ENCODE measurements around the gene LY6G6D. TPM values are rescaled to one million over a fixed set of nuclear protein-coding genes. Genes with fewer than 3 reads are reported as not detected.

Gene LY6G6D
- total and polyA plus RNA-seq, 2 donors (not counting 1 experiment from before 2014, with no cell fraction given) = not detected

DNA sequence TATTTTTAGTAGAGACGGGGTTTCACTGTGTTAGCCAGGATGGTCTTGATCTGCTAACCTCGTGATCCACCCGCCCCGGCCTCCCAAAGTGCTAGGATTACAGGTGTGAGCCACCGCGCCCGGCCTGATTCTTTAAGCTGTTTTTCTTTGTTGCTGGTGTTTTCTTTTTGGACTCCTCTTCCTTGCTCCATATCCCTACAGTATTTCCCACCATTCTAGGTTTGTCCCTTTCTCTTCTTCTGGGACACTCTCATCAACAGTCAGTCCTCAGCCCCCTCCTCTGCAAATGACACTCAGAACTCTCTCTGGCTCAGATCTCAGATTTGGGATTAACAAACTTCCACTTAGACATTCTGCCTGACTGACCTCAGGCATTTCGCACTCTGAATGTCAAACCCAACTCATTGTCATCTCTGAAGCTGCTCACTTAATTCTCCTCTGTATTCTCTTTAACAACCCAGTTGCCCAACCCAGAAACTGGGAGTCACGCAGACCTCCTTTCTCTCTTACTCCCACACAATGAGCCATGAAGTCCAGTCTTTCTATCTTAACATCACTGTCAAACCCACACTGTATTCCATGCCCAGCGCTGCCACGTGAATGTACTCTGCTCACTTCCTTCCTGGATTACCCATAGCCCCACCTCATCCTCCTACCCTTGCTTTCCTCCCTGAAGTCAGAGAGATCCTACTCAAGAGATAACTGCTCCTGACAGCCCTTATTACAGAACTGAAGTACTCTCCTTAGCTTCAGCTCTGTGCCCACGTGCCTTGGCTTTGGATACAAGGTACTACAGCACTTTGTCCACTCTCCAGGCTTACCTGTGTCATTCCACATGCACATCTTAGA lies 10.6 kb downstream of the LY6G6D start:
- TF ChIP-seq, protein P1, sequence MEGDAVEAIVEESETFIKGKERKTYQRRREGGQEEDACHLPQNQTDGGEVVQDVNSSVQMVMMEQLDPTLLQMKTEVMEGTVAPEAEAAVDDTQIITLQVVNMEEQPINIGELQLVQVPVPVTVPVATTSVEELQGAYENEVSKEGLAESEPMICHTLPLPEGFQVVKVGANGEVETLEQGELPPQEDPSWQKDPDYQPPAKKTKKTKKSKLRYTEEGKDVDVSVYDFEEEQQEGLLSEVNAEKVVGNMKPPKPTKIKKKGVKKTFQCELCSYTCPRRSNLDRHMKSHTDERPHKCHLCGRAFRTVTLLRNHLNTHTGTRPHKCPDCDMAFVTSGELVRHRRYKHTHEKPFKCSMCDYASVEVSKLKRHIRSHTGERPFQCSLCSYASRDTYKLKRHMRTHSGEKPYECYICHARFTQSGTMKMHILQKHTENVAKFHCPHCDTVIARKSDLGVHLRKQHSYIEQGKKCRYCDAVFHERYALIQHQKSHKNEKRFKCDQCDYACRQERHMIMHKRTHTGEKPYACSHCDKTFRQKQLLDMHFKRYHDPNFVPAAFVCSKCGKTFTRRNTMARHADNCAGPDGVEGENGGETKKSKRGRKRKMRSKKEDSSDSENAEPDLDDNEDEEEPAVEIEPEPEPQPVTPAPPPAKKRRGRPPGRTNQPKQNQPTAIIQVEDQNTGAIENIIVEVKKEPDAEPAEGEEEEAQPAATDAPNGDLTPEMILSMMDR (conservative IDR thresholded peaks at IDR 0.05 in 1 of 2, IDR thresholded peaks at IDR 0.05 in 1 of 2; ENCODE audit: low read depth in 1 of 2, low read length in 2 of 2) = no peak
- TF ChIP-seq EZH2 (IDR thresholded peaks at IDR 0.05; ENCODE audit: low read length, missing control alignments) = no peak

DNA sequence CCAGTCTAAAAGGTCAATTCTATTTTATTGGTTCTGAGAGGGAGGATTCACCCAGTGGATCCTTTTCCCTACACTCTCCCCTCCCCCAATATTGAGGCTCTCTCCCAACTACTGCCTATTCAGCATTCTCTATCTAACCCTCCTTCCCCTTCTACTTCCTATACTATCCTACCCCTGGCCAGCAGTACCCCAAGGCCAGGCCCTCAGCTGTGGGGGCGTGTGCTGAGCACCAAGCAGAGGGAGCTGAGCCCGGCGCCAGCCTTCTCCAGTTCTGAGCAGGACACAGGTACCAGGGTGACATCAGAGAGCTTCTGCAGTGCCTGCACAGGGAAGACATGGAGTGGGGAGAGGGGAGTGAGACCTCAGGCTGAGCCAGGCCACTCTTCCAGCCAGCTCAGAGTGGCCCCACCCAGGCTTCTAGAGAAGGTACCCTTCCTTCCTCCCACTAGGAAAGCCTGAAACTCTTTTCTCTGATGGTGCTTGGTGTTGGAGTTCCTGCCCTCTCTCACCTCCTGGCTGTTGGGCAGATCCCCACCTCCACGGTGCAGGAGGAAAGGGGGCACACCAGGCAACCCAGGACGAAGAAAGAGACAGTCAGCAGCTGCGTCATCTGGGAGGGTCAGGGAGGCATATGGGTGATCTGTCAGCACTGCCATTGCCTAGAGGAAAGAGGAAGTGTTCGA lies 12.0 kb downstream of the LY6G6D start:
- no peak overlapping the region for H3K9ac ChIP-seq (ENCODE audit: insufficient read depth, low read length)
- H3K9me3 ChIP-seq (ENCODE audit: control insufficient read depth, insufficient read depth, low read depth, low read length) = no peaks in the 10 kb centered on the region
- TF ChIP-seq EZH2 (IDR thresholded peaks at IDR 0.05; ENCODE audit: low read length, missing control alignments) = no peak
- TF ChIP-seq, protein P1 (conservative IDR thresholded peaks at IDR 0.05 in 1 of 2, IDR thresholded peaks at IDR 0.05 in 1 of 2; ENCODE audit: low read depth in 1 of 2, low read length in 2 of 2) = no peak
- H3K4me2 ChIP-seq (ENCODE audit: extremely low read depth, insufficient read depth, low read length) = no peak overlapping the region
- no peak overlapping the region for H3K4me3 ChIP-seq (replicated peaks in 1 of 4; ENCODE audit: control extremely low read depth in 1 of 4, insufficient read depth in 1 of 4, low read depth in 3 of 4, low read length in 4 of 4)
- H3K36me3 ChIP-seq (ENCODE audit: control insufficient read depth, insufficient read depth, low read length) = peaks cover 22% of the 10 kb centered on the region
- H2AFZ ChIP-seq (ENCODE audit: low read length) = no peak overlapping the region
- no peak for DNase-seq (ENCODE audit: low read depth in 2 of 2)
- H4K20me1 ChIP-seq (ENCODE audit: control insufficient read depth, extremely low read depth, insufficient read depth, low read length) = no peaks in the 10 kb centered on the region
- no peaks in the 10 kb centered on the region for H3K27me3 ChIP-seq (ENCODE audit: control insufficient read depth, insufficient read depth, low read length)
- H3K4me1 ChIP-seq (ENCODE audit: control insufficient read depth, extremely low read depth, insufficient read depth, low read length) = peaks cover 9% of the 10 kb centered on the region
- H3K27ac ChIP-seq (ENCODE audit: insufficient read depth, low read length) = no peak overlapping the region
- H3K79me2 ChIP-seq (ENCODE audit: control insufficient read depth, insufficient read depth, low read length) = peaks cover 9% of the 10 kb centered on the region

More for the DNA sequence above, 10.6 kb downstream of the LY6G6D start:
- Histone ChIP-seq H3K36me3 (ENCODE audit: control insufficient read depth, insufficient read depth, low read length) (peaks cover 13% of the 10 kb centered on the region), H4K20me1 (ENCODE audit: control insufficient read depth, extremely low read depth, insufficient read depth, low read length) (no peaks in the 10 kb centered on the region), H3K4me3 (replicated peaks in 1 of 4; ENCODE audit: control extremely low read depth in 1 of 4, insufficient read depth in 1 of 4, low read depth in 3 of 4, low read length in 4 of 4) (no peak overlapping the region), H2AFZ (ENCODE audit: low read length) (no peak overlapping the region), H3K9ac (ENCODE audit: insufficient read depth, low read length) (no peak overlapping the region), H3K27ac (ENCODE audit: insufficient read depth, low read length) (no peak overlapping the region), H3K79me2 (ENCODE audit: control insufficient read depth, insufficient read depth, low read length) (peaks cover 6% of the 10 kb centered on the region), H3K9me3 (ENCODE audit: control insufficient read depth, insufficient read depth, low read depth, low read length) (no peaks in the 10 kb centered on the region), H3K27me3 (ENCODE audit: control insufficient read depth, insufficient read depth, low read length) (no peaks in the 10 kb centered on the region), H3K4me2 (ENCODE audit: extremely low read depth, insufficient read depth, low read length) (no peak overlapping the region), H3K4me1 (ENCODE audit: control insufficient read depth, extremely low read depth, insufficient read depth, low read length) (peaks cover 8% of the 10 kb centered on the region)
- DNase-seq (ENCODE audit: low read depth in 2 of 2) = no peak

All from fibroblast of lung (primary cell).